Measurements from ENCODE around the gene MKRN2OS.
"Not testable (repeated sequence)": the region's sequence is repeated elsewhere in the genome, so short reads cannot be mapped to it uniquely, and the experiment has no call there.

Gene MKRN2OS

GRCh38 chr3:12560505-12561190 lies 15.3 kb upstream of the MKRN2OS start:
- peak; percentile 30 for DNase-seq

GRCh38 chr3:12559520-12559919 lies 14.2 kb upstream of the MKRN2OS start:
- no peak for DNase-seq

GRCh38 chr3:12558706-12559105 lies 13.4 kb upstream of the MKRN2OS start:
- no peak for DNase-seq

- DNase-seq: peak; percentile 35
Observed at GRCh38 chr3:12557473-12558100, 12.3 kb upstream of the MKRN2OS start.

GRCh38 chr3:12556690-12557472 lies 11.6 kb upstream of the MKRN2OS start, which contains the start of gene MKRN2:
Gene MKRN2 (plus strand): TSS chr3:12557087. CDS start chr3:12557151, 64 bp downstream.
- DNase-seq: peak; percentile 93

GRCh38 chr3:12556314-12556689 lies 11.0 kb upstream of the MKRN2OS start:
- no peak for DNase-seq

GRCh38 chr3:12553921-12554391 lies 8.7 kb upstream of the MKRN2OS start:
- peak; percentile 12 for DNase-seq

GRCh38 chr3:12549971-12550760 lies 4.9 kb upstream of the MKRN2OS start:
- no peak for DNase-seq

GRCh38 chr3:12544652-12545472 lies 437 bp downstream of the MKRN2OS start:
- DNase-seq: no peak

GRCh38 chr3:12543497-12543896 lies 1.8 kb downstream of the MKRN2OS start:
- DNase-seq: not testable (repeated sequence)

- DNase-seq: no peak
Observed at GRCh38 chr3:12541625-12542024, 3.7 kb downstream of the MKRN2OS start.

- no peak for DNase-seq
Observed at GRCh38 chr3:12536423-12536822, 8.9 kb downstream of the MKRN2OS start.

GRCh38 chr3:12532182-12532581 lies 13.1 kb downstream of the MKRN2OS start:
- no peak for DNase-seq

GRCh38 chr3:12527757-12528143 lies 17.5 kb downstream of the MKRN2OS start:
- no peak for DNase-seq

- DNase-seq: no peak
Observed at GRCh38 chr3:12522721-12523120, 22.6 kb downstream of the MKRN2OS start.

GRCh38 chr3:12521010-12521409 lies 24.3 kb downstream of the MKRN2OS start:
- no peak for DNase-seq

- no peak for DNase-seq
Observed at GRCh38 chr3:12518261-12519028, 26.9 kb downstream of the MKRN2OS start.

- DNase-seq: no peak
Observed at GRCh38 chr3:12516873-12517272, 28.4 kb downstream of the MKRN2OS start.

- DNase-seq: no peak
Observed at GRCh38 chr3:12515631-12516030, 29.7 kb downstream of the MKRN2OS start.

- no peak for DNase-seq
Observed at GRCh38 chr3:12513694-12514446, 31.4 kb downstream of the MKRN2OS start.

Measured in suppressor macrophage treated with lipopolysaccharide for 4 hours (primary cell).